ENCODE measurements around the gene TGFBI.

GRCh38 chr5:136048966-136049365 is 20.2 kb downstream of the TGFBI start:
- TF ChIP-seq CTCF (IDR thresholded peaks at IDR 0.05) = no peak
- no peak for TF ChIP-seq POLR2A (IDR thresholded peaks at IDR 0.05)
- no peak for TF ChIP-seq POLR2AphosphoS5 (IDR thresholded peaks at IDR 0.05)

All from upper lobe of left lung (tissue), 4 donors.